ENCODE data around the gene MYL11. TPM values are rescaled to one million over a fixed set of nuclear protein-coding genes. Genes with fewer than 3 reads are reported as not detected.
"Not testable (repeated sequence)": the region's sequence is repeated elsewhere in the genome, so short reads cannot be mapped to it uniquely, and the experiment has no call there.

MYL11 gene
- total RNA-seq = 1 to 10 TPM; 2.9 to 8.0 (median 7.2) TPM
- 4.4 TPM for total RNA-seq (2013)

- Mint-ChIP-seq H3K4me1 (peaks cover 34 to 48% of the 10 kb centered on the region in 2 donors), H3K27ac (peak within 1 kb of the TSS; percentile 21 to 45), H3K9me3 (no peaks in the 10 kb centered on the region), H3K36me3 (no peaks in the 10 kb centered on the region), H3K4me3 (peak within 1 kb of the TSS; percentile 35), H3K27me3 (ENCODE audit: low read depth in 2 of 2) (peaks cover 0 to 3% of the 10 kb centered on the region in 2 donors)
- whole genome bisulfite sequencing (ENCODE audit: insufficient coverage) = 96% methylated on average over 6 of the region's 6 CpGs
- Histone ChIP-seq H3K4me1 (ENCODE audit: control insufficient read depth, insufficient read depth, low read length) (peaks cover 45% of the 10 kb centered on the region), H3K9me3 (ENCODE audit: control insufficient read depth, insufficient read depth, low read length) (no peaks in the 10 kb centered on the region), H3K27ac (ENCODE audit: low read length) (no peak within 1 kb of the TSS), H3K4me3 (ENCODE audit: low read length) (no peak within 1 kb of the TSS), H3K27me3 (ENCODE audit: control insufficient read depth, insufficient read depth, low read length) (no peaks in the 10 kb centered on the region), H3K36me3 (ENCODE audit: control insufficient read depth, insufficient read depth, low read length) (peaks cover 8% of the 10 kb centered on the region)
- DNase-seq = no peak
- intact Hi-C loops (cut with micrococcal nuclease) = loop anchor here (5.0 kb wide), 2 partner anchors 43 to 567 kb away; partner anchors contain the start of gene MAZ
- no peak for TF ChIP-seq CTCF (IDR thresholded peaks at IDR 0.05)
- ATAC-seq = no peak
Measured at GRCh38 chr16:30374538-30374937, at the start of gene MYL11. MYL11 (plus strand) TSS chr16:30374802; CDS start chr16:30374858, 56 bp downstream.

GRCh38 chr16:30334473-30334989, 40.1 kb upstream of the MYL11 start:
- Histone ChIP-seq H3K27ac (ENCODE audit: low read length) (peak overlapping the region; percentile 35), H3K4me1 (ENCODE audit: control insufficient read depth, insufficient read depth, low read length) (peaks cover 17% of the 10 kb centered on the region), H3K4me3 (ENCODE audit: low read length) (peak overlapping the region; percentile 54)
- H3K36me3 Mint-ChIP-seq; H3K36me3 ChIP-seq (ENCODE audit: control insufficient read depth, insufficient read depth, low read length); H3K9me3 ChIP-seq (ENCODE audit: control insufficient read depth, insufficient read depth, low read length); H3K27me3 Mint-ChIP-seq (ENCODE audit: low read depth in 2 of 2); H3K9me3 Mint-ChIP-seq; H3K27me3 ChIP-seq (ENCODE audit: control insufficient read depth, insufficient read depth, low read length): not testable (repeated sequence)
- peaks cover 16% of the 10 kb centered on the region in 2 donors for H3K4me1 Mint-ChIP-seq
- peak overlapping the region; percentile 86 to 89 for H3K27ac Mint-ChIP-seq
- 0% methylated on average over 8 of the region's 33 CpGs for WGBS (ENCODE audit: insufficient coverage)
- H3K4me3 Mint-ChIP-seq = peak overlapping the region; percentile 96
- intact Hi-C loops (cut with micrococcal nuclease) = loop anchor here (2.0 kb wide), 1 partner anchor 44 kb away; no protein-coding TSS in a partner anchor
- peak; percentile 79 to 89 for DNase-seq
- peak; percentile 83 to 96 (median 89) for ATAC-seq

- DNase-seq = peak; percentile 78 to 84
- H3K4me3 ChIP-seq (ENCODE audit: low read length) = peak overlapping the region; percentile 54
- H3K4me1 ChIP-seq (ENCODE audit: control insufficient read depth, insufficient read depth, low read length) = peaks cover 17% of the 10 kb centered on the region
- peak overlapping the region; percentile 72 for H3K27ac ChIP-seq (ENCODE audit: low read length)
- Mint-ChIP-seq H3K4me3 (peak overlapping the region; percentile 92), H3K4me1 (peaks cover 16% of the 10 kb centered on the region in 2 donors), H3K27ac (peak overlapping the region; percentile 86 to 89)
- not testable (repeated sequence) for H3K9me3 ChIP-seq (ENCODE audit: control insufficient read depth, insufficient read depth, low read length); H3K27me3 ChIP-seq (ENCODE audit: control insufficient read depth, insufficient read depth, low read length); H3K27me3 Mint-ChIP-seq (ENCODE audit: low read depth in 2 of 2); H3K36me3 Mint-ChIP-seq; H3K9me3 Mint-ChIP-seq; H3K36me3 ChIP-seq (ENCODE audit: control insufficient read depth, insufficient read depth, low read length)
- peak; percentile 76 to 88 (median 76) for ATAC-seq
- intact Hi-C loops (cut with micrococcal nuclease) = loop anchor here (1.0 to 2.0 kb wide), 2 partner anchors 15 to 44 kb away; no protein-coding TSS in a partner anchor
- under 1% methylated on average over 70 of the region's 70 CpGs for WGBS (ENCODE audit: insufficient coverage)
Measured at GRCh38 chr16:30335028-30335597, 39.5 kb upstream of the MYL11 start.

- Mint-ChIP-seq H3K27me3 (ENCODE audit: low read depth in 2 of 2) (no peaks in the 10 kb centered on the region), H3K4me3 (peak overlapping the region; percentile 92), H3K9me3 (no peaks in the 10 kb centered on the region), H3K4me1 (peaks cover 16% of the 10 kb centered on the region in 2 donors), H3K27ac (peak overlapping the region; percentile 86 to 89), H3K36me3 (no peaks in the 10 kb centered on the region)
- Histone ChIP-seq H3K9me3 (ENCODE audit: control insufficient read depth, insufficient read depth, low read length) (no peaks in the 10 kb centered on the region), H3K4me3 (ENCODE audit: low read length) (peak overlapping the region; percentile 45), H3K4me1 (ENCODE audit: control insufficient read depth, insufficient read depth, low read length) (peaks cover 17% of the 10 kb centered on the region), H3K27ac (ENCODE audit: low read length) (peak overlapping the region; percentile 65), H3K36me3 (ENCODE audit: control insufficient read depth, insufficient read depth, low read length) (no peaks in the 10 kb centered on the region), H3K27me3 (ENCODE audit: control insufficient read depth, insufficient read depth, low read length) (no peaks in the 10 kb centered on the region)
- 29% methylated on average over 17 of the region's 17 CpGs for WGBS (ENCODE audit: insufficient coverage)
- intact Hi-C loops (cut with micrococcal nuclease) = loop anchor here (1.0 to 2.0 kb wide), 2 partner anchors 14 to 43 kb away; no protein-coding TSS in a partner anchor
- TF ChIP-seq CTCF (IDR thresholded peaks at IDR 0.05) = no peak
- DNase-seq = peak in 1 of 2 donors; percentile 67
- ATAC-seq = peak in 1 of 3 donors; percentile 10
Measured at GRCh38 chr16:30335598-30336474, 38.8 kb upstream of the MYL11 start.

- H3K27me3 ChIP-seq (ENCODE audit: control insufficient read depth, insufficient read depth, low read length); H3K27ac ChIP-seq (ENCODE audit: low read length); intact Hi-C loops (cut with micrococcal nuclease); H3K9me3 ChIP-seq (ENCODE audit: control insufficient read depth, insufficient read depth, low read length); ATAC-seq; H3K27me3 Mint-ChIP-seq (ENCODE audit: low read depth in 2 of 2); H3K36me3 ChIP-seq (ENCODE audit: control insufficient read depth, insufficient read depth, low read length); H3K4me3 ChIP-seq (ENCODE audit: low read length); H3K27ac Mint-ChIP-seq; H3K9me3 Mint-ChIP-seq; DNase-seq; H3K36me3 Mint-ChIP-seq: not testable (repeated sequence)
- H3K4me1 ChIP-seq (ENCODE audit: control insufficient read depth, insufficient read depth, low read length) = peaks cover 17% of the 10 kb centered on the region
- Mint-ChIP-seq H3K4me3 (peak overlapping the region; percentile 25), H3K4me1 (peaks cover 16% of the 10 kb centered on the region in 2 donors)
- 97% methylated on average over 10 of the region's 10 CpGs for WGBS (ENCODE audit: insufficient coverage)
Measured at GRCh38 chr16:30337964-30338357, 36.6 kb upstream of the MYL11 start.

- intact Hi-C loops (cut with micrococcal nuclease); H3K36me3 Mint-ChIP-seq; H3K27ac Mint-ChIP-seq; H3K9me3 Mint-ChIP-seq; H3K27ac ChIP-seq (ENCODE audit: low read length); H3K9me3 ChIP-seq (ENCODE audit: control insufficient read depth, insufficient read depth, low read length); H3K36me3 ChIP-seq (ENCODE audit: control insufficient read depth, insufficient read depth, low read length); DNase-seq; H3K27me3 Mint-ChIP-seq (ENCODE audit: low read depth in 2 of 2); ATAC-seq; H3K27me3 ChIP-seq (ENCODE audit: control insufficient read depth, insufficient read depth, low read length); H3K4me3 ChIP-seq (ENCODE audit: low read length); H3K4me3 Mint-ChIP-seq: not testable (repeated sequence)
- 100% methylated on average over 3 of the region's 5 CpGs for WGBS (ENCODE audit: insufficient coverage)
- peaks cover 16% of the 10 kb centered on the region in 2 donors for H3K4me1 Mint-ChIP-seq
- H3K4me1 ChIP-seq (ENCODE audit: control insufficient read depth, insufficient read depth, low read length) = peaks cover 17% of the 10 kb centered on the region
Measured at GRCh38 chr16:30338715-30339114, 35.9 kb upstream of the MYL11 start.
